Left forelimb (tissue), 1 donor: ENCODE measurements around the gene OR2H2.

Experiments
- DNase-seq: peaks from one replicate; pipeline ENCODE4 v3.0.0-alpha.2; 2018; ENCODE audit warnings: low spot score

The OR2H2 gene

DNA sequence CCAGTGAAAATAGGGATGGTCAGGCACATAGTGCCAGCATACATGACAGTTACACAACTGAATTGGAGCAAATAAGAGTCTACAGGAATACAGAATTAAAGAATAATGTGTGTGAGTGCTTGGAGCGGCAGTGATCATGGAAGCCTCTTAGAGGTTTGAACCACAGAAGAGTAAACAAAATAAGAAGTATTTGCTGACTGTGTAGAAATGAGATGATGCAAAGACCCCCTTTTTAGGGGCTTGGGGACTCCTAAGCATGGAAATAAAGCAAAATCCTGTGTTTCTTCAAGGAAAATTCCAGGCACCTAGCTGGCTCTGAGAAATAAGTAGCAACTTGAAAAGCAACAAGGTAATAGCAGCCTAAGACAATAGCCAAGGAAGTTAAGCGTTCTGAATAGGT, 6.8 kb downstream of the OR2H2 start:
- DNase-seq = no peak

DNA sequence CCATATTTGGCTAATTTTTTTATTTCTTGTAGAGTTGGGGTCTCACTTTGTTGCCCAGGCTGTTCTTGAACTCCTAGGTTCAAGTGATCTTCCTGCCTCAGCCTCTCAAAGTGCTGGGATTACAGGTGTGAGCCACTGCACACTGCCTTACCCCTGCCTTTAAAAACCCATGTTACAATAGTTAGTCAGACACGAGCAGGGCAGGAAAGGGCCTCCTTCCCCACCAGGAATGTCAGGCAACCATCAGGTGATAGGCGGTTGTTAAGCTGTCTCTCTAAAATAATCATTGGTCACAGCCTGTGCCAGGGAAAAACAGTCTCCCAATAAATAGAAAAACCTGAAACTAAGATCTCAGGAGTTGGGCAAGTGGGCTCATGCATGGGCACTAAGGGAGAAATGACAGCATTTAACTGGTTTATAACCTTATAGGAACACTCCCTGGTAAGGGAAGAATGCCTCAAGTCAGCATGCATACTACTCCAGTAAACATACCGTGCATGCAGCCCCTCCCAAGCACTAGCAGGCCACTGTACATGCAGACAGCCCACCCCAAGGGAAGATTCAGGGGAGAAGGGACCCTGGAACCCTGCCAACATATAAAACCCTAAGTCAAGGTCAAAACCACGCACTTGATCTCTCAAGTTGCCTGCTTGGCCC, 8.4 kb downstream of the OR2H2 start:
- no peak for DNase-seq

- DNase-seq = no peak
These were observed 11.5 kb downstream of the OR2H2 start for GRCh38 chr6:29596381-29596900.

DNA sequence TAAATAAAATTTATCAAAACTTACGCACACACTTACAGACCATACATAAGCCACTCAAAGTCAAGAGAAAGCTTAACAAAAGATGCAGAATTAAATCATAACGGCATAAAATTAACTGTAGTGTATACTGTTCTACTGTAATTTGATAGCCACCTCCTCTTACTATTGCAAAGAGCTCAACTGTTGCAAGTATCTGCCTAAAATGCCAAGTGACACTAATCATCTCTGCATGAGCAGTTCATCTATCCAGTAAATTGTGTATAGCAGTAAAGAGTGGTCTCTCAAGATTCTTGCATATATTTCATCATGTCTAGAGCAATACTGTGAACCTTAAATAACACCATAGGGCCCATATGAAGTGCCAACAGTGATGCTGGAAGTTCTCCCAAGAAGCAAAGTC, 12.3 kb downstream of the OR2H2 start:
- DNase-seq = no peak

- no peak for DNase-seq
These were observed 13.3 kb downstream of the OR2H2 start for GRCh38 chr6:29598172-29598747.

GRCh38 chr6:29602564-29603361, 17.8 kb downstream of the OR2H2 start:
- no peak for DNase-seq

DNA sequence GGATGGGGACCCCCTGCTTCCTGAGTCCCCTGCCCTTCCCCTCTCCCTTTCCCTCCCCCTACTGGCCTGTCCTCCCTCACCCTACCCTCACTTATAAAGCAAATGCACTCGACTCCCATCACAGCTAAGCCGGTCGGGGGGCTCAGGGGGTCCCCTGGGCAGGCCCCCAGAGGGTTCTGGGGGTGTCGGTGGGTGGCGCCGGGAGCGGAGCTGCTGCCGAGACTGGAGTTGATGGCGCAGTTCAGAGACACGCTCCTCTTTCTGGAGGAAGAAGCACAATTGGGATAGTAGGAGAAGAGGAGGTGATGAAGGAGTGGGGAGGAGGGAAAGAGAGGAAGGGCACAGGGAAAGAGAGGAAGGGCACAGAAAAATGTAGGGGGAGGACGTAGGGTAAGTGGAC, 18.5 kb downstream of the OR2H2 start:
- no peak for DNase-seq

GRCh38 chr6:29603930-29604329, 19.0 kb downstream of the OR2H2 start:
- DNase-seq = no peak

DNA sequence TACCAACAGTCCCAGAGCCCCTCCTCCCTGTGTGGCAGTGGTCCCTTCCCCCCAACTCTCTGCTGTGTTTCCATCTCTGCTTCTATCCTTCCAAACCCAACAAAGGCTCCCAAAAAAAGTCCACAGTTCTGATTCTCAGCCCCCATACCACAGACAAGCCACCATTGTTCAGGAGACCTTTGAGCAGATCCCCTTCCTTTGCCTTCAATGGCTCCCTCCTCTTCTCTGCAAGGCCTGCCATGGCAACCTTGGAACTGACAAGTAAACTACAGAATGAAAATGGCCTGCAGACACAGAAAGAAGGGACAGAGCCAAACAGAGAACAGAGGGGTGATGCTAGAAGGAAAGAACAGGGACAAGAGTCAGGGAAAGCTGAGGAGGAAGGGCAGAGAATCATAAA, 23.2 kb downstream of the OR2H2 start:
- DNase-seq = no peak

GRCh38 chr6:29610540-29610939, 25.6 kb downstream of the OR2H2 start:
- no peak for DNase-seq

DNA sequence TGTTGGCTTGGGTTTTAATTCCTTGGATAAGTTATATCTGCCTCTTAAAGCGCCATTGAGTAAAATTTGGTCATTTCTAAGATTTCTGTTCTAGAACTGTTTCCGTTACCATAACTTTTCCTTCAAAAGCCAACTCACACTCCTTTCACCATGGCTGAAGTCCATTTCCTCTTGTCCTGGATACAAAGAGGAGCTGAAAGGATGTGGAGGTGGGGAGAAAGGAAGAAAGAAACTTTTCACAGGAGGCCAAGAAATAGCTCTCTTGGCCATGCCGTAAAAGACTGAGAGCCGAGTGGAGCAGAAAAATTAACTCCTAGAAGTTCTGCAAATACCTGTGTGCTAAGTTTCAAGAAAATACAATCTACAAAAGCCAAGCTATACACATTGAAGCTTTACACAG, 26.5 kb downstream of the OR2H2 start:
- no peak for DNase-seq

- DNase-seq = no peak
These were observed 33.0 kb downstream of the OR2H2 start for GRCh38 chr6:29617782-29618554.

DNA sequence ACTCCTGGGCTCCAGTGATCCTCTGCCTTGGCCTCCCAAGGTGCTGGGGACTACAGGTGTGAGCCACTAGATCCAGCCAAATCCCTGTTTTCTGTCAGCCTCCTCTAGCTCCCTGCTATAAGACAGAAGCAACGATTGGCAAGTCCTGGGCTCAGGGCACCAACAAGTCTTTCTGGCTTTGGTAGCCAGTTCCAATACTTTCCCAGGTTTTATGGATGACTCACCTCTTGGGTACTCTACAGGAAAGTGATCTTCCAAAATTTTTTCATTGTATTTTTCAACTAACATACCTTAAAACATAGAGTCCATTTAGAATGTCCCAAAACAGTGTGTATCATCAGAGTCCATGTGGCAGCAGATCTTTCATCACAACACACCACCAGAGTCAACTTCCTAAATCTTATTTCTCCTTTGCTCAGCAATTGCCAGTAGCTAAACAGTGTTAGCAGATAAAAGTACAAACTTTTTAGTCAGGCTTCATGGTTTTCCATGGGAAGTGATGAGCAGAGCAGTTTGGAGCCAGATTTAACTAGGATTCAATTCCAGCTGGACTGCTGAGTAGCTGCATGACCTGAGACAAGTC, 34.7 kb downstream of the OR2H2 start:
- no peak for DNase-seq

GRCh38 chr6:29620630-29621029, 35.7 kb downstream of the OR2H2 start:
- DNase-seq = no peak

- no peak for DNase-seq
These were observed 39.6 kb downstream of the OR2H2 start for GRCh38 chr6:29624520-29624961.

DNA sequence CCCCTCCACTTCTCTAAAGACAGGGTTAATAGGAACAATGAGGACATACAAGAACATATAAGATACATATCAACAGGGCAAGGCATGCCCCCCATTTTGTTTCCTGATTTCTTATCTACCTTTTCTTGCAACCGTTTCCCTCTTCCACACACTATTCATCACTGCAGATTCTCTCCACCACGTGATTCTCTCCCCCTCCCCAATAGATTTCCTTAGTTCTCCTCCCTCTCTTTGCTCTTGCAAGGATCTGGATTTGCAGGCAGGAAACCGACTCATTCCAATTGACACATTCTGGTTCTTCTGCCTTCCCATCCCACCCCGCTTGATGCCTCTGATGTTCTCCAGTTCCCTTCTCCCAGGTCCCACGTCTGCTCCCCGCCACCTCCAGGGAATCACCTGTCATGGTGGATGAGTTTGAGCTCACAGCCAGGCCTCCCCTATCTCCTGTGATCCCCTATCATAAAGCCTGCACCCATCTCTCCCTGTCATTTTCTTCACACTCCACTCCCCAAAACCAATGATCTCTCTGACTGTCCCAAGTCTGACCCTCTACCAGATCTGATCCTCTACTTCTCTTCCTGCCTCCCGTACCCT, 40.5 kb downstream of the OR2H2 start:
- DNase-seq = no peak

DNA sequence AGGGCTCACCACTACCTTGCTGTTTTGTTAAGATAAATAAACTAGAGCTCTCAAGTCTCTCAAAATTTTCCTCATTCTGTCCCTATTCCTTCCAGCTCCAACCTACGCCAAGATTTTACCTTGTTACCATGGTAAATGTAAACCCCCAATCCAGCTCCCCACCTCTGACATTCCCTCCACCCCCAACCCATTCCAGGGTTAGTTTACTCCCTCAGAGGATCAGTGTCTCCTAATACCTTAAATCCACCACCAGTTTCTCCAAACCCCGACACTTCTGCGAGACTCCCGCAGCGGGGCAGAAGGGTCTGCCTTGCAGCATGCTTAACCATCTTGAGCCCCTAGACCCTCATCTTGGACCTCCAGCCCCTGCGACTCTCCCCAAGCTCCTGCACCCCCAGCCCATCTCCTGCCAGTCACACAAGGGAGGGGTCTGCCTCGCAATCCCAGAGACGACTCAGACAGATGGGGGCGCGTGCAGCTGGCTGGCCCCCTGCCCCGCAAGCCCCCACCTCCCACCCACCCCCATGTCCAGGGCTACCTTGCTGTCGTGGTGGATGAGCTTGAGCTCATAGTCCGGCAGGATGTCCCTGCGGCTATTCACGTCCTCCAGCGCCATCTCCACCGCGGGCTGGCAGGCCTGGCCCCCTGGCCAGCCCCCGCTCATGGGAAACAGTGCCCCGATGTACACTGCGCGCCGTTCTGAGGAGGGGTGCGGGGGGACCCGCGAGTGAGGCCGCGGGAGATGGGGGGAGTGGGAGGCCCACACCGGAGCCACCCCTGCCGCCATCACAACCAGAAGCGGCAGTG, 42.2 kb downstream of the OR2H2 start:
- peak; percentile 69 for DNase-seq

- DNase-seq = peak; percentile 89
These were observed 43.0 kb downstream of the OR2H2 start for GRCh38 chr6:29627755-29628418.

DNA sequence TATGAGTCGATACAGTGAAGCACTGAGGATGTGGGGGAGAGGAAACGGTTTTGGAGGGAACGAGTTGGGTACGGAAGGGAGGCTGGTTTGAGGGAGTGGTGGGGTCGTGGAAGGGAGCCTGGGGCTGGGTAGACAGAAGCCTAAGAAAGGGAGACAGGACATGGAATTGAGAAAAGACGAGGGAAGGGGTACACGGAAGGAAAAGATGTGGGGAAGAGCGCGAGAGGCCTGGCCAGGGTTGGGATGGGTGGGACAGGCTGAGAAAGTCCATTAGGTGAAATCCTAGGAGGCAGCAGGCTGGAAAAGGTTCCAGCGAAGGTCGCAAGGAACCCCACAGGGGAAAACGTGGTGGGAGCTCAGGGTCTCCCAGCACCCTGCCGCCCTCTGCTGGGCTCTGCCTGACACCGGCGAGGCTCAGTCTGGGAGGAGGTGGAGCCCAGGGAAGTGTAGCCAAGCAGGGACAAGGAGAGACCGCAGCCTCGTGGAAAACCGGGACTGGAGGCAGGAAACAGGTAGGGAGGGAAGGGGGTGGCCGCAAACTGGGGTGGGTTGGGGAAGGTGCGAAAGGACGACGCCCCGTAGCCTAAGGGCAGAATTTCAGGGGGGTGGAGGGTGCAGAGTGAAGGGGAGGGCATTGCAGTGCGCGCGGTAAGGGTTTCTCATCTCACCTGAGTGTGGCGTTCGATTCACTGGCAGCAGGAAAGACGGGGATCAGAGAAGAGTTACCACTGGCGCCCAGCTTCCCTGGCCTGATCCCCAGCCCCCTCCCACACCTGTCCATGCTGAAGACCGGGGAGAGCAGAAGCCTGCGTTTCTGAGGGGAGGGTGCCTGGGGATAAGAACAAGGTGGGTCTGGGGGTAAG, 43.7 kb downstream of the OR2H2 start:
- DNase-seq = peak; percentile 80
